PC-3 (cell line): ENCODE measurements around the gene ACADSB. TPM values are rescaled to one million over a fixed set of nuclear protein-coding genes. Genes with fewer than 3 reads are reported as not detected.
A peak's percentile ranks its signal among the peaks of the same experiment; 100 is the strongest.

Experiments used
- ATAC-seq: fragments of 200-7000 bp; cut with Tn5 transposase; 2 replicates; pipeline ENCODE4 v1.9.1; 2020; ENCODE audit warnings: mild to moderate bottlenecking, moderate library complexity
- Bru-seq: library from RNA; stranded (reverse); fragments of 400-500 nt; gene quantifications from one replicate; lab custom pipeline; 2021; lab: Mats Ljungman, UMichigan
- BruChase-seq, 2 experiments: library from RNA; stranded (reverse); fragments of 400-500 nt; gene quantifications; one replicate each; lab custom pipeline; 2021; lab: Mats Ljungman, UMichigan
- BruUV-seq: library from RNA; stranded (reverse); fragments of 400-500 nt; replicated peaks from 2 replicates; lab custom pipeline; 2021; lab: Mats Ljungman, UMichigan
- CTCF ChIA-PET: fragments of 300-600 bp; sonication (Branson Sonifier 250); formaldehyde crosslinking; loops from one replicate; lab custom pipeline; 2022; ENCODE audit warnings: antibody characterized with exemption; lab: Charles Lee
- POLR2A ChIA-PET: fragments of 300-600 bp; sonication (Branson Sonifier 250); formaldehyde crosslinking; loops from one replicate; lab custom pipeline; 2022; ENCODE audit warnings: antibody characterized with exemption; ENCODE audit not compliant: unreplicated experiment; lab: Charles Lee
- DNase-seq: peaks from one replicate; pipeline ENCODE4 v3.0.0-alpha.2; 2015
- H2AFZ ChIP-seq: fragments of 300-600 bp; sonication (generic); 2 replicates; pipeline ENCODE4 v1.6.0; 2016; ENCODE audit warnings: antibody characterized with exemption, low read length
- H3F3A ChIP-seq: fragments of 300-600 bp; sonication (generic); one replicate; pipeline ENCODE4 v1.6.0; 2017; ENCODE audit warnings: antibody characterized with exemption, low read length, control low read depth, mild to moderate bottlenecking; ENCODE audit not compliant: unreplicated experiment
- H3K27ac ChIP-seq: fragments of 300-600 bp; sonication (generic); 2 replicates; pipeline ENCODE4 v1.5.1; 2016; ENCODE audit warnings: mild to moderate bottlenecking, low read length
- H3K27me3 ChIP-seq: fragments of 300-600 bp; sonication (generic); 2 replicates; pipeline ENCODE4 v1.6.1; 2016; ENCODE audit warnings: low read length, mixed read lengths
- H3K36me3 ChIP-seq: fragments of 300-600 bp; sonication (generic); 2 replicates; pipeline ENCODE4 v1.6.1; 2016; ENCODE audit warnings: low read depth, mixed run types, low read length, mixed read lengths
- H3K4me1 ChIP-seq: fragments of 300-600 bp; sonication (generic); 2 replicates; pipeline ENCODE4 v1.5.1; 2016; ENCODE audit warnings: low read length; ENCODE audit not compliant: insufficient read depth
- H3K4me2 ChIP-seq: fragments of 300-600 bp; sonication (generic); 2 replicates; pipeline ENCODE4 v1.6.0; 2016; ENCODE audit warnings: low read length
- H3K4me3 ChIP-seq: fragments of 300-600 bp; sonication (generic); 2 replicates; pipeline ENCODE4 v1.5.1; 2016; ENCODE audit warnings: mild to moderate bottlenecking, low read length, mixed read lengths
- H3K79me2 ChIP-seq: fragments of 300-600 bp; sonication (generic); 2 replicates; pipeline ENCODE4 v1.6.1; 2017; ENCODE audit warnings: low read length, mixed read lengths
- H3K9ac ChIP-seq: fragments of 300-600 bp; sonication (generic); 2 replicates; pipeline ENCODE4 v1.6.0; 2016; ENCODE audit warnings: mild to moderate bottlenecking, low read length
- H3K9me2 ChIP-seq: fragments of 300-600 bp; sonication (generic); replicated peaks from 2 replicates; pipeline ENCODE4 v1.6.1; 2016; ENCODE audit warnings: mixed run types, low read length, mixed read lengths
- H3K9me3 ChIP-seq: fragments of 300-600 bp; sonication (generic); 2 replicates; pipeline ENCODE4 v1.6.1; 2016; ENCODE audit warnings: low read length, mixed read lengths
- H4K20me1 ChIP-seq: fragments of 300-600 bp; sonication (generic); 2 replicates; pipeline ENCODE4 v1.6.1; 2016; ENCODE audit warnings: low read length, mixed read lengths
- EZH2 ChIP-seq: fragments of 300-600 bp; sonication (generic); IDR thresholded peaks from one replicate; pipeline ENCODE4 v1.6.1; 2017; ENCODE audit warnings: antibody characterized with exemption, mild to moderate bottlenecking, low read length; ENCODE audit not compliant: unreplicated experiment
- EZH2phosphoT487 ChIP-seq: fragments of 300-600 bp; sonication (generic); IDR thresholded peaks from 2 replicates; pipeline ENCODE4 v1.6.1; 2018; ENCODE audit warnings: mild to moderate bottlenecking, antibody characterized with exemption, low read length, borderline replicate concordance
- intact Hi-C: fragments of 100-400 bp; cut with micrococcal nuclease; formaldehyde crosslinking; loops from 2 replicates; pipeline ENCODE4 v1.9.0; 2023
- long read RNA-seq: library from polyadenylated mRNA; unstranded; transcript quantifications from one replicate; pipeline ENCODE4 v2.0.0, GENCODE V29; 2021; ENCODE audit not compliant: unreplicated experiment
- total RNA-seq: library from RNA; depleted of rRNA; stranded (reverse); fragments of >200 nt; gene quantifications from 2 replicates; pipeline ENCODE4 v1.2.3, GENCODE V29; 2014; rRNA removed
- TF ChIP-seq, protein P1 (sequence below): fragments of 300-600 bp; sonication (generic); conservative IDR thresholded peaks from 2 replicates; pipeline ENCODE4 v1.5.1; 2017; ENCODE audit warnings: antibody characterized with exemption, low read depth, mild to moderate bottlenecking, low read length

Gene ACADSB
- total RNA-seq: 2.8 and 3.2 TPM in 2 replicates
- Bru-seq, nascent RNA: percentile 49 among the genes with signal in this experiment
- BruChase-seq, experiment 1, labeled RNA remaining after a 6-hour chase: percentile 59 among the genes with signal in this experiment
- BruChase-seq, experiment 2, labeled RNA remaining after a 2-hour chase: percentile 57 among the genes with signal in this experiment
- long read RNA-seq, full-length matches to known transcripts: 9 of 22 reads
- long read RNA-seq, partial matches to known transcripts: 7 of 22 reads
- long read RNA-seq, other reads (novel, unspliced or antisense): 6 of 22 reads

DNA sequence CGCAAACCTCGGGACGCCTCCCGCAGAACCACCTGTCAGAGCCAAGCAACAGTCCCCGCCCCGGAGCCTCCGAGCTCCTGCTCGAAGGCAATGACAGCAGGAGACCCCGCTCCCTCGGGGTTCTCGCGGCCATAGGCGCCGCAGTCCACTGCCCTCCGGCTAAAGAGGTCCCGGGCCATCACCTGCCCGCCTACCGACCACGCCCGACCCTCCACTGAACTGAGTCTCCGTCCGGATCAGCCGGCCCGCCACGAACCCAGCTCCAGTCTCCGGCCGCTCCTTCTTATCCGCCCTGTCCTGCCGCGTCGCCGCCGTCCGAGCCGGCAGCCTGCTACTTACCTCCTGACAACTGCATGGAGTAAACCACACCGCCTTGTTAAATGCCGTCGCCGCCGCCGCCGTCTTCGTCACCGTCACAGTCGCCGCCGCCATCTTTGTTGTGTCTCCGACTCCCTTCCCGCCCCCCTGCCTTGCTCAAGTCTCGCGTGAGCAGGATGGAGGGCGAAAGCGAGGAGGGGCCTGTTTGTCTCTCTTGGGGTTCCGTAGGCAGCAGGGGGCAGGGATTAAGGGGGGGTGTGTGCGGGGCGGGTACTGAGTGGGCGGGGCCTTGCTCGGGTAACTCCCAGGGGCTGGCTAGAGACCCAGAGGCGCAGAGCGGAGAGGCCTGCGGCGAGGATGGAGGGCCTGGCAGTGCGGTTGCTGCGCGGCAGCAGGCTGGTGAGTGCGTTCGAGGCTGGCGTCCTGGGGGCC is at the start of gene ACADSB, which contains the start of gene IKZF5:
Gene ACADSB (plus strand): TSS at position 652 of the 750 bp plus-strand sequence. CDS start 24 bp downstream, at position 676.
Gene IKZF5 (minus strand): TSS at position 441 of the 750 bp plus-strand sequence. CDS start 10,170 bp downstream, outside the sequence.
- BruUV-seq: no TSS peak
- no peaks in the 10 kb centered on the region for H3K9me2 ChIP-seq
- TF ChIP-seq EZH2phosphoT487: no peak
- TF ChIP-seq, protein P1, sequence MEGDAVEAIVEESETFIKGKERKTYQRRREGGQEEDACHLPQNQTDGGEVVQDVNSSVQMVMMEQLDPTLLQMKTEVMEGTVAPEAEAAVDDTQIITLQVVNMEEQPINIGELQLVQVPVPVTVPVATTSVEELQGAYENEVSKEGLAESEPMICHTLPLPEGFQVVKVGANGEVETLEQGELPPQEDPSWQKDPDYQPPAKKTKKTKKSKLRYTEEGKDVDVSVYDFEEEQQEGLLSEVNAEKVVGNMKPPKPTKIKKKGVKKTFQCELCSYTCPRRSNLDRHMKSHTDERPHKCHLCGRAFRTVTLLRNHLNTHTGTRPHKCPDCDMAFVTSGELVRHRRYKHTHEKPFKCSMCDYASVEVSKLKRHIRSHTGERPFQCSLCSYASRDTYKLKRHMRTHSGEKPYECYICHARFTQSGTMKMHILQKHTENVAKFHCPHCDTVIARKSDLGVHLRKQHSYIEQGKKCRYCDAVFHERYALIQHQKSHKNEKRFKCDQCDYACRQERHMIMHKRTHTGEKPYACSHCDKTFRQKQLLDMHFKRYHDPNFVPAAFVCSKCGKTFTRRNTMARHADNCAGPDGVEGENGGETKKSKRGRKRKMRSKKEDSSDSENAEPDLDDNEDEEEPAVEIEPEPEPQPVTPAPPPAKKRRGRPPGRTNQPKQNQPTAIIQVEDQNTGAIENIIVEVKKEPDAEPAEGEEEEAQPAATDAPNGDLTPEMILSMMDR: no peak
- TF ChIP-seq EZH2: no peak
- peak within 1 kb of the TSS; percentile 97 for H2AFZ ChIP-seq
- intact Hi-C loops: loop anchor here (2.0 kb wide), 1 partner anchor 146 kb away; the partner anchor contains the start of gene BUB3
- H3K27me3 ChIP-seq: no peaks in the 10 kb centered on the region
- peak within 1 kb of the TSS; percentile 99 for H3K4me3 ChIP-seq
- ChIA-PET CTCF (no interaction called here), POLR2A (interaction anchor here (0.6 kb wide), 1 partner anchor 700 kb away, joined by 4 read pairs; no protein-coding TSS in a partner anchor)
- peaks cover 12% of the 10 kb centered on the region for H3K4me1 ChIP-seq
- H3K4me2 ChIP-seq: peak within 1 kb of the TSS; percentile 99
- H3K9me3 ChIP-seq: no peaks in the 10 kb centered on the region
- peaks cover 8% of the 10 kb centered on the region; the same call in 1 of the 2 replicates for H4K20me1 ChIP-seq
- peak within 1 kb of the TSS; percentile 51 for H3K27ac ChIP-seq
- peaks cover 49% of the 10 kb centered on the region for H3K79me2 ChIP-seq
- peak; percentile 85 for ATAC-seq
- H3K9ac ChIP-seq: peak within 1 kb of the TSS; percentile 93
- DNase-seq: peak; percentile 89
- no peaks in the 10 kb centered on the region for H3K36me3 ChIP-seq
- no peaks in the 10 kb centered on the region for H3F3A ChIP-seq

DNA sequence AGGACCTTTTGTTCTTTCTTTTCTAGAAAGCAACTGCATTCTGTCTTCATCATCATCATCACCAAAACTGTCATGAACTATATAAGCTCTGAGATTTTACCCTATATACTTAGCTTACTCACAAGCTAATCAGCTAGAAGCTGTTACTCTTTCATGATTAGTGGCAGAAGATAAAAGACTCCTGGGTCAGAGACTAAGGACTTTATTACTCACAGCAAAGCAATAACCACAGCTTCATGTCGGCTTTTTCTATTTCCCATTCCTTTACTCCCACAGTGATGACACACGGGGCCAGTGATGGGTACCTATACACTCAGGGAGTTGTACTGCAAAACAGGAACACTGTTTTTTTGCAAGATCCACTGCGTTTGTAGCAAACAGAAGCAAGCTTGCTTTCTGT is 46.4 kb upstream of the ACADSB start:
- H4K20me1 ChIP-seq: no peaks in the 10 kb centered on the region
- no peaks in the 10 kb centered on the region for H3K27me3 ChIP-seq
- CTCF ChIA-PET: interaction anchor here (0.5 kb wide), 1 partner anchor 257 kb away, joined by 5 read pairs; no protein-coding TSS in a partner anchor
- DNase-seq (no peak), ATAC-seq (no peak)
- H3K4me1 ChIP-seq: no peaks in the 10 kb centered on the region
- no peak overlapping the region for H3K27ac ChIP-seq
- H3K36me3 ChIP-seq: no peaks in the 10 kb centered on the region
- H3K9me2 ChIP-seq: no peaks in the 10 kb centered on the region
- TF ChIP-seq, protein P1: no peak
- TF ChIP-seq EZH2phosphoT487 (no peak), EZH2 (no peak)
- H3K79me2 ChIP-seq: no peaks in the 10 kb centered on the region
- H3K4me2 ChIP-seq: no peak overlapping the region
- H2AFZ ChIP-seq: no peak overlapping the region
- H3K9ac ChIP-seq: no peak overlapping the region
- no peak overlapping the region for H3K4me3 ChIP-seq
- intact Hi-C loops: no loop called here
- POLR2A ChIA-PET: no interaction called here
- BruUV-seq: no TSS peak
- no peaks in the 10 kb centered on the region for H3K9me3 ChIP-seq
- no peaks in the 10 kb centered on the region for H3F3A ChIP-seq
